Fibroblast of skin of right quadriceps (primary cell): Measurements from ENCODE around the gene ARTN.

Experiments used
- DNase-seq: peaks from one replicate; pipeline ENCODE4 v3.0.0-alpha.2; 2013

The ARTN gene

DNA sequence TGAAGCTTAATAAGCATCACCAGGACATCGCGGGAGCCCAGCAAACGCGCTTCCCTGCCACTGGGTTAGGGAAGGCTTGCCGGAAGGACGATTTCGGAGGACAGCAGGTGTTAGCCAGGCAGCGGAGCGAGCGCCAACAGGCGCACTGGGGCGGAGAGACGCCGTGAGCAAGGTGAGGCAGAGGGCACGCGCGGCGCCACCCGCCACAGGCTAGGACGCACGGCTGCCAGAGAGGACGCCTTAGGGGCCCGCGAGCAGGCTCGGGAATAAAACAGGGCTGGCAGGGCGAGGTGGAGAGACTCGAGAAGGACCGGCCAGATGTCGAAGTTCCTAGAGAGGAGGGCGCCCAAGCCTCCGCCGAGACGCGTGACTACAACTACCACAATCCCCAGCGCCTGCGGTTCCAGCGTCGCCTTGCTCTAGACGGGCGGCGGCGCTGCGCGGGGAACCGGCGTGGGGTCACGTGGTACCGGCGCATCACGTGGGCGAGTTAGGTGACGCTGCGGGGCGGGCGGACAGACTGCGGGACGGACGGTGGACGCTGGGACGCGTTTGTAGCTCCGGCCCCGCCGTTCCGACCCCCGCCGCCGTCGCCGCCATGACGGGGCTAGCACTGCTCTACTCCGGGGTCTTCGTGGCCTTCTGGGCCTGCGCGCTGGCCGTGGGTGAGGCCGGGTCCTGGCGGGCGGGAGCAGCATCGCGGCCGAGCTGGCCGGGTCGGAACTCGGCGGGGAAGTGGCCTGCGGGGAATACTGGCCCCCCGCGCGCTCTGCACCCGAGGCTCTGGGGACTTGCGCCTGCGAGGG, 41.0 kb downstream of the ARTN start, which contains the start of gene ATP6V0B:
Gene ATP6V0B, plus strand, starts transcription at position 518 of the 806 bp plus-strand sequence. Its CDS starts 81 bp downstream, at position 599.
- peak; percentile 91 for DNase-seq

DNA sequence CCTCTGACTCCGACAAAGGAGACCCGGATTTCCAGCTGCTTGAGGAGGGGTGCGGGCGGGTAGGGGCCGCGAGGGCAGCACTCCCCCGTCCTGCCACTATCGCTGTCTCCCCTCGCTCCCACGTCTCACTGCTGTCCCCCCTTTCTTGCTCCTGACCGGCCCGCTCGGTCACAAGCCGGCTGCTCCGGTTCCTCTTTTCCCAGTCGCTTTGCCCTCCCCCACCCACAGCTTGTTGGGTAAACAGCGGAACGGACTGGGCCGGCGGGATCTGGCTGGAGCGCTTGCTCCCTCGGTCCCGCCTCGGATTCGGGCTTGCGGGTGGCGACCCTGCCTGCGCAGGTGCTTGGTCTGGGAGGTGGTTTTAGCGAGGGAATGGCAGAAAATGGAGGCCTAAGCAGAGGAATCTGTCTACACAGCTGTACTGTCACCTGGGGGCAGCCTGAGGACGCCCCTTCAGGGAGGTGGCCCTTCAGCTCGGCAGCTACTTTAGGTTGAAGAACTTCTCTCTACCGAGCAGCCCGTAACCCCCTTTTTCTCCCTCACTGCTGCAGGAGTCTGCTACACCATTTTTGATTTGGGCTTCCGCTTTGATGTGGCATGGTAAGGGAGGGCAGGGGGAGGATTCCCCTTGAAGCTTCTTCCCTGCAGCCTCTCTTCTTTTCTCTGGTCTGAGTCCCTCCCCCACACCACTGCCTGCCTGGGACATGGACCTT, 41.8 kb downstream of the ARTN start:
- no peak for DNase-seq

- no peak for DNase-seq
These were observed 42.4 kb downstream of the ARTN start for GRCh38 chr1:43976045-43976444.

DNA sequence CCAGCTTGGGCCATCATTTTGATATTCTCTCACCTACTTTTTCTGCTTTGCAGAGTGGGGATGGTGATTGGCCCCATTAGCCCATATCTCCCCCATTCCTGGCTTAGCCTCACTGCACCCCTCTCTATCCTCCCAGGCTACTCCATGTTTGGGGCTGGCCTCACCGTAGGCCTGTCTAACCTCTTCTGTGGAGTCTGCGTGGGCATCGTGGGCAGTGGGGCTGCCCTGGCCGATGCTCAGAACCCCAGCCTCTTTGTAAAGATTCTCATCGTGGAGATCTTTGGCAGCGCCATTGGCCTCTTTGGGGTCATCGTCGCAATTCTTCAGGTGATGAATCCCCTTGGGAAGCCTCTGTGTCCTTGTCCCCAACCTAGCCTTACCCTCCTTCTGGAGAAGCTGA, 43.3 kb downstream of the ARTN start:
- DNase-seq: no peak

- DNase-seq: no peak
These were observed 44.0 kb downstream of the ARTN start for GRCh38 chr1:43977376-43978263.

GRCh38 chr1:43978264-43978550, 44.6 kb downstream of the ARTN start:
- DNase-seq: no peak

DNA sequence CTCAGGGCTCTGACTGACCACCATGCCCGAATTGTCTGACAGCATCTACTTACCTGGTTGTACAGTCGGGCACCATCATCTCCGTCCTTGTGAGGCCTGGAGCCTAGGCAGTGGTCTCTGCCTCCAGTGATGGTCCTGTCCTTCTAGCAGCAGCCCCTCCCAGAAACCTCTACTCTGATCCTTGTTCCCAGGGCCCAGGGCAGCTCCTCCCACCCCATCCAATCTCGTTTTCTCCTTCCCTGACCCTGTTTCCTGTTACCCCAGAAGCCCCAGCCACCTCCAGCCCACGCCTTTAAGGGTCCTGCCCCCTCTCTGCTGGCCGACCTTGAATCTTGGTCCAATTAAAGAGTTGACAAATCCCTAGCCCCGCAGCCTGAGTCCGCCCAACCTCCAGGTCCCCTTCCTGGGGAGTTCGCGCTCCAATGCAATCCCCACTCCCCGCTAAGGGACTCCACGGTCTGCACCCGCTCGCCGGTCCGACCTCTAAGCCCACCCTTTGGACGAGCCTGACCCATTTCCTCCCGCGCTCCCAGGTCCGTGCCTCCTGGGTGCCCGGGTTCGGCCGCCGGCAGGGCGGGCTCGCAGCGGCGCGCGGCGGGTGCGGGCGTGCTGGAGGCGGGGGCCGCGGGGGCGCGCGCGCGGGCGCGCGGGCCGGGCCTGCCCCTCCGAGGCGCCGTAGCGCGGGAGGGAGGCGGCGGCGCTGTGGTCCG, 45.1 kb downstream of the ARTN start, which contains the start of gene B4GALT2:
Gene B4GALT2, plus strand, starts transcription at position 660 of the 710 bp plus-strand sequence. CDS start 1,951 bp downstream, outside the sequence.
- DNase-seq: no peak

- no peak for DNase-seq
These were observed 45.6 kb downstream of the ARTN start for GRCh38 chr1:43979261-43979527.

DNA sequence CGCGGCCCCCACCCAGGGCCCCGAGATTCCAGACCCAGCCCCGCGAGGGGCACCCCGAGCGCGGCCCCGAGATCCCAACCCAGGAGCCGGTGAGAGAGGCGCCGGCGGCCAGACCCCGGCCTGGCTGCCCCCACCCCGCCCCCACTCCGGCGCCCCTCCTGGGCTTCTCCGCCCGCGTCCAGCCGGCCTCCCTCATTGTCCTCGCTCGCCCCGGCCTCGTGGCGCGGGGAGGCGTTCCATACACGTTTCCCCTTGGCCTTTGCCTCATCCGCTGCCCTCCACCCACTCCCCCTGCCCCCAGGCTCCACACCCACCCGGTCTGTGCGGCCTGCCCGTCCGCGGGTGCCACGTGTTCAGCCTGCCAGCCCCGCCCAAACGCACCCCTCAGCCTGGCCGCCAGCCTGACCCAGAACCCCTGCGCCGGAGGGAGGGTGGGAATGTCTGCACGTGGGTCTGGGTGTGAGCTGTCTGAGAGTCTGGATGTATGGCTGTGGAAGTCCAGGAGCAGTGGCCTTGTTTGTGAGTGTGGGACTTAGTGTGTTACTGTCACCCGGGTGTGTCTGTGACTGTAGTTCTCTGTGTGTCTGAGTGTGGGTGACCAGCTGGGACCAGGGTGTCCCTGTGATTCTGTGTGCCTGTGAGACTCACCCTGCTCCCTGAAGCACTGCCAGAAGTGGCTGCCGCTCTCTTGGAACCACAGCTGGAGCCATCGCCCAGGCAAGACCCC, 46.1 kb downstream of the ARTN start:
- DNase-seq: peak; percentile 64

DNA sequence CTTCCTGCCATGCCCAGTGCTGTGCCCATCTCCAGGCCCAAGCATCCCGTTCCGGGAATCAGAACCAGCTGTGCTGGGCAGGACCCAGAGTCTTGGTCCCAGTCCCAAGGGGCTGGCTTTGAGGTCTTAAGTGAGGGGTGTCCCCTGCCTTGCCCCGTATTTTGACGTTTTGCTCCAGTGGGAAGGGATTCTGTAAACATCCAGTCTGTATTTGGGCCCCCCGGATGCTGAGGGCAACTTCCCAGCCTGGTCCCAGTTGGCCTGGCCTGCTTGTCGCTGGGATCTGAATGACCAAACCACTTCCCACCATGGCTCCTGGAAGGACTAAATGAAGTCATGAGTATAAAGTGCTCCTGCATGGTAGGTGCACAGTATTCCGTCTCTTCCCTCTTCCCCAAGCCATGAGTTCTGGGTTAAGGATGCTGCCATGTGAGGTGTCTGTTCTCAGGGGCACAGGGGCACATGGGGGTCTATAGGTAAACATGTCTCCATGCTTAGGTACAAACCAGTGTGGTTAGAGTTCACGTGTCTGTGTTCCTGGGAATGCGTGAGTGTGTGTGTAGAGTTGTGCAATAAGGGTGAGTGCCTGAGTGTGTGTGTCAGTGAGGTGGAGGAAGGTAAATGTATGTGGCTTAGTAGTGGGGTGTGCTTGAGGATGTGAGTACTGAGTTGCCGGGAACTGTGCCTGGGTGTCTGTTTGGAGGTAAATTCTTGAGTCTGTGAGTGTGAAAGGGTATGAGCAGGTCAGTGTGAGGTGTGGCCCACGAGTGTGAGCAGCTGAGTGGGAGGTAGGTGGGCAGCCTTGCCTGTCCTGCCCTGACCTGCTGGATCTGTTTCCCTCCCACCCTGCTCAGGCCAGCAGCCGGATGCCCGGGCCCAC, 46.9 kb downstream of the ARTN start:
- DNase-seq: peak; percentile 49

GRCh38 chr1:43981135-43981491, 47.5 kb downstream of the ARTN start:
- DNase-seq: no peak

DNA sequence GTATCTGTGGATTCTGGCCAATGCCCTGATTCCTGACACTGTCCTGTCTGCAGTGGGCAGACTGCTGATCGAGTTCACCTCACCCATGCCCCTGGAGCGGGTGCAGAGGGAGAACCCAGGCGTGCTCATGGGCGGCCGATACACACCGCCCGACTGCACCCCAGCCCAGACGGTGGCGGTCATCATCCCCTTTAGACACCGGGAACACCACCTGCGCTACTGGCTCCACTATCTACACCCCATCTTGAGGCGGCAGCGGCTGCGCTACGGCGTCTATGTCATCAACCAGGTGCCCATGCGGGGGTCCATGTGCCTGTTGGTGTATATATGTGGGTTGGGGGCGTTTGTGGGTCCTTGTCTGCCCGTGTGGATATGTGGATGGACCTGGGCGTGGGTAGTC, 48.0 kb downstream of the ARTN start:
- no peak for DNase-seq

DNA sequence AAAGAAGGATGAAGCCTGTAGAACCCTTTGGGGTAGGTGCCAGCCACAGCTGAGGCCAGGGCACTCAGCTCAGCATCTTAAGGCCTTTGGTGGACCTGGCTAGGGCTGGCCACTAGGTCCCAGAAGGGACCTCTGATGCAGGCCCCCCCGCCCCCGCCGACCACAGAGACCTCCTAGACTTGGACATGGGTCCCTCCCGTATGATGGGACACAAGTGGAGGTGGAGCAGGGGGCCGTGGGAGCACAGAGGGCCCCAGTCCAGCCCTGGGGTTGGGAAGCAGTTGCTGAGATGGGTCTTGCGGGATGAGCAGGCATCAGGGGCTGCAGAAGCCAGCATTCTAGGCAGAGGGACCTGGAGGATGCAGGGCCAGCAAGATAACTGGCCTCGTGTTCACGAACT, 48.6 kb downstream of the ARTN start:
- no peak for DNase-seq

- DNase-seq: no peak
These were observed 49.2 kb downstream of the ARTN start for GRCh38 chr1:43982808-43983207.

DNA sequence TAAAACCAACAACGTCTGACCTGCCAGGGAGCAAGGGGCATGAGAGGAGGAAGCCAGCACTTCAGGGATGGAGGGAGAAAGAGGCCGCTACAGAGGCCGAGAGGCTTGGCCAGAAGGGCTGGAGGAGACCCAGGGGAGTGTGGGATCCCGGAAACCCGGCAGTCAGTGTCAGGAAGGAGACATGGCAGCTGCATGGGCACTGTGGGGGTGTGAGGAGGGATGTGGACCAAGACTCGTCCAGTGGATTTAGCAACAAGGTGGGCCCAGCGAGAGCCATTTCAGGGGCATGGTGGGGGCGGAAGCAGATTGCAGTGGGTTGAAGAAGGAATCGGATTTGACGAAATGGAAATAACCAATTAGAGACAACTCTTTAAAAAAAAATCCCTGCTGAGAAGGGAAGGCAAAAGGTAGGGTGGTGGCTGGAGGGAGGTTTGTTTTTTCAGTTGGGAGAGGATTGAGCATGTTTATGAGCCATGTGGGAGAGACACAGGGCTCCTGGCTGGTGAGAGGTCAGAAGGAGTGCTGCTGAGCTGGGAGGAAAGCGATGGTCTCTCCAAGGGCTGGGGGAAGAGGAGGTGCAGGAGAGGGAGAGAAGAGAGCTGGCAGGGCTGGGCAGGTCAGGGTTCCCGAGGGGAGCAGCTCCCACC, 49.8 kb downstream of the ARTN start:
- DNase-seq: no peak

DNA sequence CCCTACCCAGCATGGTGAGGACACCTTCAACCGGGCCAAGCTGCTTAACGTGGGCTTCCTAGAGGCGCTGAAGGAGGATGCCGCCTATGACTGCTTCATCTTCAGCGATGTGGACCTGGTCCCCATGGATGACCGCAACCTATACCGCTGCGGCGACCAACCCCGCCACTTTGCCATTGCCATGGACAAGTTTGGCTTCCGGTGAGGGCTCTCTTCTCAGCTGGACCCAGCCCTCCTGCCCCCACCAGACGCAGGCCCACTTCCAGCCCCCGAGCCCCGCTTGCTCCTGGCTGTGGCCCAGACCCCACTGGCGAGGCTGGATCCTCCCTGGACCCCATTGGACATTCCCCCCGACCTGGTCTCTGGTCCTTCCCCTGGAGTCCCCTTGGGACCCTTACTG, 51.3 kb downstream of the ARTN start:
- no peak for DNase-seq

GRCh38 chr1:43985984-43986595, 52.5 kb downstream of the ARTN start:
- DNase-seq: no peak

GRCh38 chr1:43986712-43987111, 53.1 kb downstream of the ARTN start:
- no peak for DNase-seq
